SU-DHL-6 (cell line): ENCODE measurements around the gene C19orf53.
A peak's percentile ranks its signal among the peaks of the same experiment; 100 is the strongest.

ENCODE experiments used
- H2AFZ ChIP-seq: fragments of 200-600 bp; sonication (generic); 2 replicates; pipeline ENCODE4 v1.6.1; 2014; ENCODE audit warnings: low read depth, mild to moderate bottlenecking, moderate library complexity, mixed read lengths, antibody characterized with exemption, low read length; ENCODE audit not compliant: severe bottlenecking
- H3F3A ChIP-seq: fragments of 200-600 bp; shearing (Covaris generic); 2 replicates; pipeline ENCODE4 v1.6.0; 2016; ENCODE audit warnings: antibody characterized with exemption, mild to moderate bottlenecking; ENCODE audit not compliant: insufficient read depth
- H3K27ac ChIP-seq: fragments of 200-600 bp; sonication (generic); 2 replicates; pipeline ENCODE4 v1.5.1; 2016; ENCODE audit warnings: low read depth, mild to moderate bottlenecking, low read length, moderate library complexity, mixed read lengths
- H3K27me3 ChIP-seq: fragments of 200-600 bp; sonication (generic), shearing (Covaris generic); 2 replicates; pipeline ENCODE4 v1.6.0; 2014; ENCODE audit warnings: mild to moderate bottlenecking, low read length
- H3K36me3 ChIP-seq: fragments of 200-600 bp; sonication (generic); 2 replicates; pipeline ENCODE4 v1.6.1; 2014; ENCODE audit warnings: mild to moderate bottlenecking, low read length, mixed read lengths
- H3K4me2 ChIP-seq: fragments of 300-600, 200-600 bp; shearing (Covaris generic), sonication (generic); 2 replicates; pipeline ENCODE4 v1.6.0; 2014; ENCODE audit warnings: low read length, low read depth, mild to moderate bottlenecking; ENCODE audit not compliant: poor library complexity, severe bottlenecking
- H3K4me3 ChIP-seq: fragments of 200-600 bp; sonication (generic); 2 replicates; pipeline ENCODE4 v1.5.1; 2014; ENCODE audit warnings: antibody characterized with exemption, low read length, mild to moderate bottlenecking, mixed read lengths; ENCODE audit not compliant: insufficient read depth, poor library complexity, severe bottlenecking
- H3K79me2 ChIP-seq: fragments of 200-600 bp; sonication (generic); 2 replicates; pipeline ENCODE4 v1.6.1; 2014; ENCODE audit warnings: mild to moderate bottlenecking, low read length, moderate library complexity; ENCODE audit not compliant: insufficient read depth
- H3K9ac ChIP-seq: fragments of 200-600 bp; sonication (generic); 2 replicates; pipeline ENCODE4 v1.7.0; 2014; ENCODE audit warnings: mild to moderate bottlenecking, low read length
- H3K9me2 ChIP-seq: fragments of 200-600 bp; sonication (generic); replicated peaks from 2 replicates; pipeline ENCODE4 v1.6.1; 2014; ENCODE audit warnings: low read length; ENCODE audit not compliant: insufficient read depth
- H3K9me3 ChIP-seq: fragments of 200-600 bp; sonication (generic); 2 replicates; pipeline ENCODE4 v1.6.1; 2014; ENCODE audit warnings: low read length, mixed read lengths; ENCODE audit not compliant: insufficient read depth
- H4K20me1 ChIP-seq: fragments of 200-600 bp; sonication (generic); 2 replicates; pipeline ENCODE4 v1.6.1; 2014; ENCODE audit warnings: low read depth, mild to moderate bottlenecking, antibody characterized with exemption, low read length, moderate library complexity, mixed read lengths
- EZH2phosphoT487 ChIP-seq: fragments of 200-600 bp; sonication (generic), shearing (Covaris generic); conservative IDR thresholded peaks from 2 replicates; pipeline ENCODE4 v1.6.1; 2018; ENCODE audit warnings: mild to moderate bottlenecking, antibody characterized with exemption, low read length, moderate library complexity, mixed read lengths
- TF ChIP-seq, protein P1 (sequence below): fragments of 200-600 bp; sonication (generic); IDR thresholded peaks from one replicate; pipeline ENCODE4 v1.5.1; 2017; ENCODE audit warnings: antibody characterized with exemption, mild to moderate bottlenecking, low read length, moderate library complexity; ENCODE audit not compliant: insufficient read depth, poor library complexity, severe bottlenecking

Gene C19orf53

DNA sequence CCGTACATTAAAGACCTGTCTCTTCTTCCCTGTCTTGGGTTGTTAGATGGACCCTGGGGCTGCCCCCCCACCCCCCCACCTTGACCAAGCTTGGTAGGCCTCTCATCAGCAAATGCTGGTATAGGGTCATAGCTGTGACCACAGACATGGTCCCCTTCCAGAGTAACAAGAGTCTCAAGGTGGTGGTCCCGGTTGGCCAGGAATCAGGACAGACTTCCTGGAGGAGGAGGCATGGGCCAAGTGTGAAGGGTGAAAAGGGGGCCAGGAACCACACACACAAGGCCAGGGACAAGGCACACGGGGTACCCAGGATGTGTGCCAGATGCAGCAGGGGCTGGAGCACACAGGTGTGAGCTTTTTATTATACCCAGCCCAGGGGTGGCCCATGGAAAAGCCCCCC lies 11.0 kb upstream of the C19orf53 start:
- Histone ChIP-seq H3K27ac (no peak overlapping the region), H4K20me1 (no peaks in the 10 kb centered on the region; the same call in 1 of the 2 replicates), H3F3A (0 out of 2 replicates have a peak, but pooled peaks cover 8% of the 10 kb centered on the region), H3K27me3 (no peaks in the 10 kb centered on the region), H2AFZ (no peak overlapping the region), H3K36me3 (0 out of 2 replicates have a peak, but pooled peaks cover under 1% of the 10 kb centered on the region), H3K4me3 (no peak overlapping the region), H3K9me3 (no peaks in the 10 kb centered on the region), H3K9me2 (no peaks in the 10 kb centered on the region), H3K79me2 (no peaks in the 10 kb centered on the region), H3K9ac (no peak overlapping the region), H3K4me2 (no peak overlapping the region)
- TF ChIP-seq, protein P1, sequence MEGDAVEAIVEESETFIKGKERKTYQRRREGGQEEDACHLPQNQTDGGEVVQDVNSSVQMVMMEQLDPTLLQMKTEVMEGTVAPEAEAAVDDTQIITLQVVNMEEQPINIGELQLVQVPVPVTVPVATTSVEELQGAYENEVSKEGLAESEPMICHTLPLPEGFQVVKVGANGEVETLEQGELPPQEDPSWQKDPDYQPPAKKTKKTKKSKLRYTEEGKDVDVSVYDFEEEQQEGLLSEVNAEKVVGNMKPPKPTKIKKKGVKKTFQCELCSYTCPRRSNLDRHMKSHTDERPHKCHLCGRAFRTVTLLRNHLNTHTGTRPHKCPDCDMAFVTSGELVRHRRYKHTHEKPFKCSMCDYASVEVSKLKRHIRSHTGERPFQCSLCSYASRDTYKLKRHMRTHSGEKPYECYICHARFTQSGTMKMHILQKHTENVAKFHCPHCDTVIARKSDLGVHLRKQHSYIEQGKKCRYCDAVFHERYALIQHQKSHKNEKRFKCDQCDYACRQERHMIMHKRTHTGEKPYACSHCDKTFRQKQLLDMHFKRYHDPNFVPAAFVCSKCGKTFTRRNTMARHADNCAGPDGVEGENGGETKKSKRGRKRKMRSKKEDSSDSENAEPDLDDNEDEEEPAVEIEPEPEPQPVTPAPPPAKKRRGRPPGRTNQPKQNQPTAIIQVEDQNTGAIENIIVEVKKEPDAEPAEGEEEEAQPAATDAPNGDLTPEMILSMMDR: no peak
- TF ChIP-seq EZH2phosphoT487: no peak

DNA sequence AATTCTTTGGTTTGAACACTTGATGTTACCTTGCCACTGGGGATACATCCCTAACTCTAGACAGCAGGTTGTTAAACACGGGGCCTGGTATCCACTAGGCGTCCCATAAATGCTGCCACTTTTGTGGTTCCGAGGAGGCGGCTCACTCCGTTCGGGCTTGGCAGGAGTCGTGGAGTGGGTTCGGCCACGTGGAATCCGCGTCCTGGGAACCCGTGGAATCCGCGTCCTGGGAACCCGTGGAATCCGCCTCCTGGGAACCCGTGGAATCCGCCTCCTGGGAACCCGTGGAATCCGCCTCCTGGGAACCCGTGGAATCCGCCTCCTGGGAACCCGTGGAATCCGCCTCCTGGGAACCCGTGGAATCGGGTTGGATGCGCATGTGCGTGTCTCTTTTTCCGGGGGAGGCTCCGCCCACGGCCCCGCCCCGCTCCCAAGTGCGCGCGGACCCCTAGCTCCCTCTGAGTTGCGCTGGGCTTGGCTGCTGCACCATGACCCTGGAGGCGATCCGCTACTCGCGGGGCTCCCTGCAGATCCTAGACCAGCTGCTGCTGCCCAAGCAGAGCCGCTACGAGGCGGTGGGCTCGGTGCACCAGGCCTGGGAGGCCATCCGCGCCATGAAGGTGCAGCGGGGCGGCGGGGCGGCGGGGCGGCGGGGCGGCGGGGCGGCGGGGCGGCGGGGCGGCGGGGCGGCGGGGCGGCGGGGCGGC lies 10.0 kb upstream of the C19orf53 start, which contains the start of gene MRI1:
Gene MRI1, plus strand, starts transcription at position 422 of the 707 bp plus-strand sequence. Its CDS starts 67 bp downstream, at position 489.
- Histone ChIP-seq H3K9me3 (no peaks in the 10 kb centered on the region), H3K9ac (peak within 1 kb of the TSS; percentile 62), H4K20me1 (no peaks in the 10 kb centered on the region; the same call in 1 of the 2 replicates), H3K9me2 (no peaks in the 10 kb centered on the region), H3K79me2 (no peaks in the 10 kb centered on the region), H3K27me3 (no peaks in the 10 kb centered on the region), H3K4me3 (peak within 1 kb of the TSS; percentile 72), H3F3A (0 out of 2 replicates have a peak, but pooled peaks cover 8% of the 10 kb centered on the region), H2AFZ (peak within 1 kb of the TSS; percentile 33), H3K27ac (no peak within 1 kb of the TSS), H3K36me3 (no peaks in the 10 kb centered on the region), H3K4me2 (peak within 1 kb of the TSS; percentile 55)
- no peak for TF ChIP-seq EZH2phosphoT487
- TF ChIP-seq, protein P1: no peak

DNA sequence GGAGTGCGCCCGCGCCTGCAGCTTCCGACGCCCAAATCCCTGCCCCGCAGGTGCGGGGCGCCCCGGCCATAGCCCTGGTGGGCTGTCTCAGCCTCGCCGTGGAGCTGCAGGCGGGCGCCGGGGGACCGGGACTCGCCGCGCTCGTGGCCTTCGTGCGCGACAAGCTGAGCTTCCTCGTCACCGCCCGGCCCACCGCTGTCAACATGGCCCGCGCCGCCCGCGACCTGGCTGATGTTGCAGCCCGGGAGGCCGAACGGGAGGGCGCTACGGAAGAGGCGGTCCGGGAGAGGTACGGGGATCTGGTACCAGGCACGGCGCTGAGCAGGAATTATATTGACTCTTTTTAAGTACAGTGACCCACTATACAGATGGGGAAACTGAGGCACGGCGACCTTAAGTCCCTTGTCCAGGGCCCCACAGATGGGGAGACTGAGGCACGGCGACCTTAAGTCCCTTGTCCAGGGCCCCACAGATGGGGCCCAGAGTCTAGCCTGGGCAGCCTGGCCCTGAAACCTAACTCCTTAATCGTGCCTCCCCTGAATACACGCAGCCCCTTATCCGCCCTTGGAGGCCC lies 9.3 kb upstream of the C19orf53 start:
- Histone ChIP-seq H3K9me2 (no peaks in the 10 kb centered on the region), H2AFZ (no peak overlapping the region), H3K4me3 (peak overlapping the region; percentile 72), H3K36me3 (no peaks in the 10 kb centered on the region; the same call in 1 of the 2 replicates), H4K20me1 (no peaks in the 10 kb centered on the region; the same call in 1 of the 2 replicates), H3K27me3 (no peaks in the 10 kb centered on the region), H3K79me2 (no peaks in the 10 kb centered on the region), H3K9me3 (no peaks in the 10 kb centered on the region), H3K4me2 (peak overlapping the region; percentile 55), H3K27ac (no peak overlapping the region), H3K9ac (peak overlapping the region; percentile 62), H3F3A (0 out of 2 replicates have a peak, but pooled peaks cover 8% of the 10 kb centered on the region)
- TF ChIP-seq, protein P1: no peak
- no peak for TF ChIP-seq EZH2phosphoT487
